K562 (cell line): ENCODE results near the gene MECR. TPM values are rescaled to one million over a fixed set of nuclear protein-coding genes. Genes with fewer than 3 reads are reported as not detected.

Source experiments
- ATAC-seq: fragments of 200-7000 bp; cut with Tn5 transposase; 3 replicates; pipeline ENCODE4 v1.9.1; 2020; ENCODE audit warnings: moderate library complexity
- BruUV-seq: library from RNA; stranded (reverse); fragments of 400-500 nt; replicated peaks from 2 replicates; lab custom pipeline; 2021; lab: Mats Ljungman, UMichigan
- CTCF ChIA-PET: fragments of 300-600 bp; formaldehyde crosslinking; extraction: SDS; loops from one replicate; lab custom pipeline; 2021; ENCODE audit warnings: low intra/inter-chr PET ratio; lab: Yijun Ruan, JAX
- POLR2A ChIA-PET: fragments of 300-600, 350-650 bp; sonication (Branson Sonifier 250); formaldehyde crosslinking; extraction: SDS; loops from one replicate; lab custom pipeline; 2021; ENCODE audit warnings: antibody characterized with exemption, inconsistent platforms; lab: Yijun Ruan, JAX
- DNase-seq, 4 experiments: peaks; one replicate each; pipeline versions ENCODE4 v3.0.0 to v3.0.0-alpha.2; 2011 to 2018; ENCODE audit warnings: low spot score in 3 of 4, mixed read lengths in 3 of 4; ENCODE audit errors: extremely low read depth in 1 of 4
- FAIRE-seq: peaks from 2 replicates; lab custom pipeline; 2011; peaks lifted over from hg19 to GRCh38; lab: Jason Lieb, UNC
- H2AFZ ChIP-seq: 2 replicates; pipeline ENCODE4 v1.6.0; 2011; ENCODE audit warnings: low read depth, low read length, control low read depth, inconsistent platforms
- H3K27ac ChIP-seq: fragments of 200-600 bp; 3 replicates; pipeline ENCODE4 v1.8.0; 2011; ENCODE audit warnings: low read depth, mild to moderate bottlenecking, control low read depth, inconsistent platforms, low read length, moderate library complexity, mixed read lengths; ENCODE audit errors: extremely low read depth
- H3K27me3 ChIP-seq, 2 experiments: fragments of 300-600 bp in 1 of 2; 2 replicates in 1 of 2; 3 replicates in 1 of 2; pipeline versions ENCODE4 v1.6.0 to v1.8.0; 2011; ENCODE audit warnings: inconsistent platforms in 2 of 2, low read length in 2 of 2, mild to moderate bottlenecking in 1 of 2, mixed read lengths in 1 of 2, moderate library complexity in 1 of 2; ENCODE audit not compliant: control insufficient read depth in 2 of 2, insufficient read depth in 2 of 2
- H3K36me3 ChIP-seq: fragments of 300-600 bp; 3 replicates; pipeline ENCODE4 v1.8.0; 2011; ENCODE audit warnings: mild to moderate bottlenecking, low read length, inconsistent platforms; ENCODE audit not compliant: control insufficient read depth, insufficient read depth
- H3K4me1 ChIP-seq, 2 experiments: fragments of 200-600 bp in 1 of 2; replicated peaks in 1 of 2; 2 replicates in 1 of 2; 3 replicates in 1 of 2; pipeline versions ENCODE4 v1.5.1 to v1.8.0; 2011; ENCODE audit warnings: inconsistent platforms in 2 of 2, low read length in 2 of 2, mild to moderate bottlenecking in 1 of 2, mixed read lengths in 1 of 2, moderate library complexity in 1 of 2; ENCODE audit not compliant: control insufficient read depth in 2 of 2, insufficient read depth in 2 of 2
- H3K4me2 ChIP-seq: 2 replicates; pipeline ENCODE4 v1.6.1; 2011; ENCODE audit warnings: low read length, control low read depth, inconsistent platforms, mixed read lengths; ENCODE audit not compliant: insufficient read depth
- H3K4me3 ChIP-seq: fragments of 200-600 bp; sonication (generic), shearing (Covaris generic); 2 replicates; pipeline ENCODE4 v1.5.1; 2016; ENCODE audit warnings: control low read depth, inconsistent platforms
- H3K79me2 ChIP-seq: fragments of 200-600 bp; 3 replicates; pipeline ENCODE4 v1.8.0; 2011; ENCODE audit warnings: low read length, inconsistent platforms; ENCODE audit not compliant: control insufficient read depth, insufficient read depth
- H3K9ac ChIP-seq, 2 experiments: 2 replicates each; pipeline versions ENCODE4 v1.6.0 to v1.6.1; 2011; ENCODE audit warnings: low read depth in 2 of 2, low read length in 2 of 2, control low read depth in 1 of 2, inconsistent platforms in 1 of 2, mild to moderate bottlenecking in 1 of 2, mixed read lengths in 1 of 2; ENCODE audit not compliant: insufficient read depth in 1 of 2
- H3K9me1 ChIP-seq: one replicate; pipeline ENCODE4 v1.6.0; 2011; ENCODE audit warnings: inconsistent platforms, mild to moderate bottlenecking, low read length, moderate library complexity; ENCODE audit not compliant: control insufficient read depth, insufficient read depth
- H3K9me3 ChIP-seq: replicated peaks from 2 replicates; pipeline ENCODE4 v1.5.1; 2011; ENCODE audit warnings: low read depth, low read length, inconsistent platforms; ENCODE audit not compliant: control insufficient read depth, insufficient read depth
- H4K20me1 ChIP-seq: replicated peaks from 2 replicates; pipeline ENCODE4 v1.6.1; 2011; ENCODE audit warnings: low read length, inconsistent platforms, mixed read lengths; ENCODE audit not compliant: control insufficient read depth, insufficient read depth
- CC2D1A ChIP-seq: fragments of 450-650 bp; IDR thresholded peaks from 2 replicates; pipeline ENCODE4 v1.6.1; 2017; ENCODE audit warnings: mild to moderate bottlenecking
- GABPA ChIP-seq: fragments of 200-800 bp; sonication (Bioruptor generic); conservative IDR thresholded peaks from 2 replicates; pipeline ENCODE4 v1.6.1; 2016; ENCODE audit warnings: low read depth, missing genetic modification characterization, missing compliant biosample characterization
- HIVEP1 ChIP-seq: fragments of 250-450 bp; sonication (Bioruptor Pico); IDR thresholded peaks from 2 replicates; pipeline ENCODE4 v1.4.0; 2020; ENCODE audit warnings: mild to moderate bottlenecking
- ILF3 ChIP-seq: fragments of 450-650 bp; IDR thresholded peaks from 2 replicates; pipeline ENCODE4 v1.6.1; 2018; ENCODE audit warnings: antibody characterized with exemption, mild to moderate bottlenecking, moderate library complexity, borderline replicate concordance
- JUNB ChIP-seq: fragments of 450-650 bp; formaldehyde crosslinking; conservative IDR thresholded peaks from 2 replicates; pipeline ENCODE4 v1.4.0; 2020; ENCODE audit warnings: mild to moderate bottlenecking
- KAT7 ChIP-seq: sonication (generic); formaldehyde crosslinking; IDR thresholded peaks from 2 replicates; pipeline ENCODE4 v1.8.0; 2022; ENCODE audit warnings: missing genetic modification reagents, mild to moderate bottlenecking, borderline replicate concordance
- KLF6 ChIP-seq: fragments of 250-450 bp; sonication (Bioruptor Pico); IDR thresholded peaks from 2 replicates; pipeline ENCODE4 v1.4.0; 2020; ENCODE audit warnings: mild to moderate bottlenecking, moderate library complexity, borderline replicate concordance
- MAFK ChIP-seq: IDR thresholded peaks from 2 replicates; pipeline ENCODE4 v1.6.1; 2011; ENCODE audit warnings: low read length, improper control_type of control experiment
- SPI1 ChIP-seq: IDR thresholded peaks from 2 replicates; pipeline ENCODE4 v1.6.1; 2011; ENCODE audit warnings: low read depth, low read length, control low read depth, borderline replicate concordance
- ZBTB1 ChIP-seq: sonication (generic); formaldehyde crosslinking; IDR thresholded peaks from 2 replicates; pipeline ENCODE4 v1.8.1; 2023; ENCODE audit warnings: missing genetic modification reagents, low read depth, mild to moderate bottlenecking, borderline replicate concordance
- ZNF282 ChIP-seq: sonication (generic); formaldehyde crosslinking; IDR thresholded peaks from 2 replicates; pipeline ENCODE4 v1.8.1; 2023; ENCODE audit warnings: missing genetic modification reagents
- WGBS: fragments of 100-300 bp; shearing (Covaris generic); methylation state at CpG from one replicate; pipeline ENCODE4 v1.1.6; 2016; ENCODE audit warnings: low coverage, mixed read lengths; ENCODE audit not compliant: insufficient coverage; ENCODE audit errors: missing lambda C conversion rate; 5-methylcytosine and 5-hydroxymethylcytosine counted together
- in situ Hi-C: fragments of 300-500 bp; cut with MboI; formaldehyde crosslinking; loops from 4 replicates; pipeline ENCODE4 v1.15.0; 2018; ENCODE audit warnings: inconsistent platforms, mixed read lengths
- intact Hi-C: fragments of 100-400 bp; cut with micrococcal nuclease; formaldehyde crosslinking; loops from 2 replicates; pipeline ENCODE4 v1.14.2; 2022
- polyA plus RNA-seq, 8 experiments: library from polyadenylated mRNA; depleted of rRNA in 4 of 8; stranded (reverse) in 5 of 8; unstranded in 3 of 8; fragments of >200 nt; fragmentation: Nextera tagmentation in 2 of 8; fragmentation: Illumina TruSeq in 1 of 8; extraction: Ambion mirVana in 2 of 8; extraction: Trizol in 1 of 8; gene quantifications; 2 replicates each; pipeline versions ENCODE4 v1.2.1 to v1.2.3, GENCODE V29; 2011 to 2014; ENCODE audit warnings: inconsistent platforms in 1 of 8, missing spikeins in 1 of 8
- total RNA-seq, 7 experiments: library from RNA; depleted of rRNA in 6 of 7; stranded (reverse); fragments of >200 nt in 6 of 7; fragmentation: Illumina TruSeq in 2 of 7; extraction: Trizol in 2 of 7; gene quantifications; 2 replicates each; pipeline versions ENCODE4 v1.2.1 to v1.2.3, GENCODE V29; 2011 to 2021; ENCODE audit warnings: low replicate concordance in 1 of 7
- TF ChIP-seq, protein P1 (sequence below): sonication (generic); formaldehyde crosslinking; IDR thresholded peaks from 2 replicates; pipeline ENCODE4 v1.8.1; 2023; ENCODE audit warnings: mild to moderate bottlenecking, missing genetic modification reagents
- TF ChIP-seq, protein P2 (sequence below): fragments of 200-800 bp; sonication (Bioruptor generic); IDR thresholded peaks from 2 replicates; pipeline ENCODE4 v1.6.1; 2017; ENCODE audit warnings: missing genetic modification characterization, missing compliant biosample characterization
- TF ChIP-seq, protein P3 (sequence below), 2 experiments: IDR thresholded peaks; 2 replicates each; pipeline ENCODE4 v1.6.1; 2012; ENCODE audit warnings: improper control_type of control experiment in 2 of 2, low read depth in 2 of 2, low read length in 2 of 2, borderline replicate concordance in 1 of 2

Gene MECR
- total and polyA plus RNA-seq, 9 of the 15 experiments (the other 6 are each of a cell fraction or from before 2014, with no cell fraction given) = 10.4 to 58.6 (median 42.9) TPM

DNA sequence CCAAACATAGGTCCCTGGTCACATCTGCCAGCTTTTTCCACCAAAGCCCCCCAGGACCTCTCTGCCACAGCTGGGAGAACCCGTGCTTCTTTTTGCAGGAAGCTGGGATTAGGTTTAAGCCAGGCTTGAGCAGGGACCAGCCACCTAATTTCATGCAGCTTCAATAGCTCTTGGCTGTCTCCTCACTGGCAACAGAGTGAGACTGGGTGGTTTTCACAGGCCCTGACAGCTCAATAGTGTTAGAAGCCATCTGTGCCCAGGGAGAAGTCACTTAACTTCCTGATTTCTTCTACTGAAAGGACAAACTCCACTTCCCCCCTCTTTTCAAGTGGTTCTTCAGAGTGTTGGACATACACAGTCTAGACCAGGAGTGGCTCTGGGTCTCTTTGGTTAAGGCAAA lies 28.7 kb downstream of the MECR start:
- no peaks in the 10 kb centered on the region for H3K9me3 ChIP-seq
- H3K4me1 ChIP-seq = peaks cover 21 to 22% of the 10 kb centered on the region in 2 experiments
- H3K9ac ChIP-seq = peak overlapping the region; percentile 49 to 55; a peak in 2 of 4 replicates
- POLR2A ChIA-PET = interaction anchor here (0.6 to 2.7 kb wide), 17 partner anchors 12 to 553 kb away, joined by 3 to 21 read pairs (median 4); partner anchors contain the start of genes RNU11 and SRSF4
- no peaks in the 10 kb centered on the region for H3K9me1 ChIP-seq
- no peak overlapping the region for H3K4me3 ChIP-seq
- FAIRE-seq (no peak), DNase-seq (no peak), ATAC-seq (no peak)
- CTCF ChIA-PET = interaction anchor here (1.1 to 3.8 kb wide), 5 partner anchors 20 to 1506 kb away, joined by 3 to 35 read pairs (median 9); partner anchors contain the start of gene SRSF4
- no peaks in the 10 kb centered on the region for H4K20me1 ChIP-seq
- in situ Hi-C loops = loop anchor here (5.0 kb wide), 1 partner anchor 165 kb away; no protein-coding TSS in a partner anchor
- WGBS = 79% methylated on average over 1 of the region's 1 CpG
- H3K36me3 ChIP-seq = peaks cover 89% of the 10 kb centered on the region
- TF ChIP-seq ILF3 = no peak
- no peak for TF ChIP-seq HIVEP1
- TF ChIP-seq, protein P1, sequence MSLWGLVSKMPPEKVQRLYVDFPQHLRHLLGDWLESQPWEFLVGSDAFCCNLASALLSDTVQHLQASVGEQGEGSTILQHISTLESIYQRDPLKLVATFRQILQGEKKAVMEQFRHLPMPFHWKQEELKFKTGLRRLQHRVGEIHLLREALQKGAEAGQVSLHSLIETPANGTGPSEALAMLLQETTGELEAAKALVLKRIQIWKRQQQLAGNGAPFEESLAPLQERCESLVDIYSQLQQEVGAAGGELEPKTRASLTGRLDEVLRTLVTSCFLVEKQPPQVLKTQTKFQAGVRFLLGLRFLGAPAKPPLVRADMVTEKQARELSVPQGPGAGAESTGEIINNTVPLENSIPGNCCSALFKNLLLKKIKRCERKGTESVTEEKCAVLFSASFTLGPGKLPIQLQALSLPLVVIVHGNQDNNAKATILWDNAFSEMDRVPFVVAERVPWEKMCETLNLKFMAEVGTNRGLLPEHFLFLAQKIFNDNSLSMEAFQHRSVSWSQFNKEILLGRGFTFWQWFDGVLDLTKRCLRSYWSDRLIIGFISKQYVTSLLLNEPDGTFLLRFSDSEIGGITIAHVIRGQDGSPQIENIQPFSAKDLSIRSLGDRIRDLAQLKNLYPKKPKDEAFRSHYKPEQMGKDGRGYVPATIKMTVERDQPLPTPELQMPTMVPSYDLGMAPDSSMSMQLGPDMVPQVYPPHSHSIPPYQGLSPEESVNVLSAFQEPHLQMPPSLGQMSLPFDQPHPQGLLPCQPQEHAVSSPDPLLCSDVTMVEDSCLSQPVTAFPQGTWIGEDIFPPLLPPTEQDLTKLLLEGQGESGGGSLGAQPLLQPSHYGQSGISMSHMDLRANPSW (CRISPR knock-in tag) = no peak
- no peak for TF ChIP-seq ZNF282
- TF ChIP-seq, protein P2, sequence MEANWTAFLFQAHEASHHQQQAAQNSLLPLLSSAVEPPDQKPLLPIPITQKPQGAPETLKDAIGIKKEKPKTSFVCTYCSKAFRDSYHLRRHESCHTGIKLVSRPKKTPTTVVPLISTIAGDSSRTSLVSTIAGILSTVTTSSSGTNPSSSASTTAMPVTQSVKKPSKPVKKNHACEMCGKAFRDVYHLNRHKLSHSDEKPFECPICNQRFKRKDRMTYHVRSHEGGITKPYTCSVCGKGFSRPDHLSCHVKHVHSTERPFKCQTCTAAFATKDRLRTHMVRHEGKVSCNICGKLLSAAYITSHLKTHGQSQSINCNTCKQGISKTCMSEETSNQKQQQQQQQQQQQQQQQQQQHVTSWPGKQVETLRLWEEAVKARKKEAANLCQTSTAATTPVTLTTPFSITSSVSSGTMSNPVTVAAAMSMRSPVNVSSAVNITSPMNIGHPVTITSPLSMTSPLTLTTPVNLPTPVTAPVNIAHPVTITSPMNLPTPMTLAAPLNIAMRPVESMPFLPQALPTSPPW = 0 out of 2 replicates have a peak, but pooled peaks have one; percentile 1
- TF ChIP-seq, protein P3, sequence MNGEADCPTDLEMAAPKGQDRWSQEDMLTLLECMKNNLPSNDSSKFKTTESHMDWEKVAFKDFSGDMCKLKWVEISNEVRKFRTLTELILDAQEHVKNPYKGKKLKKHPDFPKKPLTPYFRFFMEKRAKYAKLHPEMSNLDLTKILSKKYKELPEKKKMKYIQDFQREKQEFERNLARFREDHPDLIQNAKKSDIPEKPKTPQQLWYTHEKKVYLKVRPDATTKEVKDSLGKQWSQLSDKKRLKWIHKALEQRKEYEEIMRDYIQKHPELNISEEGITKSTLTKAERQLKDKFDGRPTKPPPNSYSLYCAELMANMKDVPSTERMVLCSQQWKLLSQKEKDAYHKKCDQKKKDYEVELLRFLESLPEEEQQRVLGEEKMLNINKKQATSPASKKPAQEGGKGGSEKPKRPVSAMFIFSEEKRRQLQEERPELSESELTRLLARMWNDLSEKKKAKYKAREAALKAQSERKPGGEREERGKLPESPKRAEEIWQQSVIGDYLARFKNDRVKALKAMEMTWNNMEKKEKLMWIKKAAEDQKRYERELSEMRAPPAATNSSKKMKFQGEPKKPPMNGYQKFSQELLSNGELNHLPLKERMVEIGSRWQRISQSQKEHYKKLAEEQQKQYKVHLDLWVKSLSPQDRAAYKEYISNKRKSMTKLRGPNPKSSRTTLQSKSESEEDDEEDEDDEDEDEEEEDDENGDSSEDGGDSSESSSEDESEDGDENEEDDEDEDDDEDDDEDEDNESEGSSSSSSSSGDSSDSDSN (IDR thresholded peaks at IDR 0.05; ENCODE audit: borderline replicate concordance in 1 of 2, low read depth in 2 of 2, low read length in 2 of 2) = 0 out of 4 replicates have a peak, but pooled peaks of 1 of the 2 experiments have one; percentile 29
- no peak for TF ChIP-seq JUNB (CRISPR knock-in tag)
- no peak for TF ChIP-seq CC2D1A
- TF ChIP-seq KLF6 (CRISPR knock-in tag) = no peak
- peak; percentile 68; the same call in 1 of the 2 replicates for TF ChIP-seq KAT7 (CRISPR knock-in tag)
- TF ChIP-seq SPI1 = peak; percentile 85
- TF ChIP-seq MAFK = no peak
- 0 out of 2 replicates have a peak, but pooled peaks have one; percentile 2 for TF ChIP-seq ZBTB1 (CRISPR knock-in tag)
- 0 out of 2 replicates have a peak, but pooled peaks have one; percentile 9 for TF ChIP-seq GABPA
- H3K27me3 ChIP-seq = no peaks in the 10 kb centered on the region
- intact Hi-C loops = loop anchor here (1.0 to 5.0 kb wide), 6 partner anchors 21 to 555 kb away; partner anchors contain the start of genes RNU11 and SRSF4
- no peak overlapping the region for H2AFZ ChIP-seq
- peak overlapping the region; percentile 78 for H3K27ac ChIP-seq
- H3K4me2 ChIP-seq = peak overlapping the region; percentile 57; the same call in 1 of the 2 replicates
- no peaks in the 10 kb centered on the region for H3K79me2 ChIP-seq
- BruUV-seq = no TSS peak
